ENCODE results near the gene PRPSAP2. TPM values are rescaled to one million over a fixed set of nuclear protein-coding genes. Genes with fewer than 3 reads are reported as not detected.
"Not testable (repeated sequence)": the region's sequence is repeated elsewhere in the genome, so short reads cannot be mapped to it uniquely, and the experiment has no call there.

Gene PRPSAP2
- total and polyA plus RNA-seq, 7 donors: 23.6 to 45.7 (median 30.0) TPM

GRCh38 chr17:18953231-18953728, 95.3 kb downstream of the PRPSAP2 start:
- no peaks in the 10 kb centered on the region for H3K4me1 ChIP-seq
- no peak overlapping the region for H3K4me3 ChIP-seq
- H3K27ac ChIP-seq: no peak overlapping the region
- H3K36me3 ChIP-seq: no peaks in the 10 kb centered on the region
- no peaks in the 10 kb centered on the region for H3K9me3 ChIP-seq
- no peaks in the 10 kb centered on the region for H3K27me3 ChIP-seq
- 77 to 90% methylated on average over 14 of the region's 14 CpGs for WGBS, 2 donors
- intact Hi-C loops (cut with DNase I): no loop called here
- DNase-seq: no peak
- TF ChIP-seq EP300 (IDR thresholded peaks at IDR 0.05): no peak
- no peak for TF ChIP-seq POLR2A (IDR thresholded peaks at IDR 0.05)
- TF ChIP-seq, protein P1, sequence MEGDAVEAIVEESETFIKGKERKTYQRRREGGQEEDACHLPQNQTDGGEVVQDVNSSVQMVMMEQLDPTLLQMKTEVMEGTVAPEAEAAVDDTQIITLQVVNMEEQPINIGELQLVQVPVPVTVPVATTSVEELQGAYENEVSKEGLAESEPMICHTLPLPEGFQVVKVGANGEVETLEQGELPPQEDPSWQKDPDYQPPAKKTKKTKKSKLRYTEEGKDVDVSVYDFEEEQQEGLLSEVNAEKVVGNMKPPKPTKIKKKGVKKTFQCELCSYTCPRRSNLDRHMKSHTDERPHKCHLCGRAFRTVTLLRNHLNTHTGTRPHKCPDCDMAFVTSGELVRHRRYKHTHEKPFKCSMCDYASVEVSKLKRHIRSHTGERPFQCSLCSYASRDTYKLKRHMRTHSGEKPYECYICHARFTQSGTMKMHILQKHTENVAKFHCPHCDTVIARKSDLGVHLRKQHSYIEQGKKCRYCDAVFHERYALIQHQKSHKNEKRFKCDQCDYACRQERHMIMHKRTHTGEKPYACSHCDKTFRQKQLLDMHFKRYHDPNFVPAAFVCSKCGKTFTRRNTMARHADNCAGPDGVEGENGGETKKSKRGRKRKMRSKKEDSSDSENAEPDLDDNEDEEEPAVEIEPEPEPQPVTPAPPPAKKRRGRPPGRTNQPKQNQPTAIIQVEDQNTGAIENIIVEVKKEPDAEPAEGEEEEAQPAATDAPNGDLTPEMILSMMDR (IDR thresholded peaks at IDR 0.05): no peak
- TF ChIP-seq POLR2AphosphoS5 (IDR thresholded peaks at IDR 0.05): no peak

DNA sequence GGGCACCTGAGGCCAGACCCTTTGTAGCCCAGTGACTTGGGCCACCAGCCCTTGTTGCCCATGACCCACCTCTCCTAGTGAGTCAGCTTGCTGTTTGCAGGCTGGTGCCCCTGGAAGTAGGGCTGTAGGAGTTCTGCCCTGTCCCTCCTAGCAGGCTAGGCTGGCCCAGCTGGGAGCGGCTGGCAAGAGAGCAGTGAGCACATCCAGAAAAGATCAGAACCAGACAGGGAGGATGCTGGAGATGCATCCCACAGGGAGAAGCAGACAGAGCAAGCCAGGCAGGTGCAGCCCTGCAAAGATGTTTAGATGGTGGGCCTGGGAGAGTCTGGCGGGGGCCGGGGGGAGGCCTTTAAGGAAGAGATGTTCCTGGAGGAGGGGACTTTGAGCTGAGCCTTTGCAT, 96.4 kb downstream of the PRPSAP2 start:
- H3K4me3 ChIP-seq: no peak overlapping the region
- WGBS, 2 donors: 90 to 94% methylated on average over 3 of the region's 3 CpGs
- H3K27me3 ChIP-seq: no peaks in the 10 kb centered on the region
- TF ChIP-seq POLR2AphosphoS5 (IDR thresholded peaks at IDR 0.05) (no peak), POLR2A (IDR thresholded peaks at IDR 0.05) (no peak)
- TF ChIP-seq, protein P1 (IDR thresholded peaks at IDR 0.05): no peak
- intact Hi-C loops (cut with DNase I): no loop called here
- no peaks in the 10 kb centered on the region for H3K36me3 ChIP-seq
- no peak for DNase-seq
- no peak overlapping the region for H3K27ac ChIP-seq
- H3K9me3 ChIP-seq: no peaks in the 10 kb centered on the region
- H3K4me1 ChIP-seq: no peaks in the 10 kb centered on the region

- H3K9me3 ChIP-seq: no peaks in the 10 kb centered on the region
- H3K4me3 ChIP-seq: no peak overlapping the region
- H3K4me1 ChIP-seq: no peaks in the 10 kb centered on the region
- TF ChIP-seq POLR2A (IDR thresholded peaks at IDR 0.05) (no peak), EP300 (IDR thresholded peaks at IDR 0.05) (no peak), POLR2AphosphoS5 (IDR thresholded peaks at IDR 0.05) (no peak)
- TF ChIP-seq, protein P1 (IDR thresholded peaks at IDR 0.05): no peak
- H3K27me3 ChIP-seq: no peaks in the 10 kb centered on the region
- intact Hi-C loops (cut with DNase I): no loop called here
- no peaks in the 10 kb centered on the region for H3K36me3 ChIP-seq
- DNase-seq: no peak
- no peak overlapping the region for H3K27ac ChIP-seq
- 95 to 97% methylated on average over 6 of the region's 6 CpGs for WGBS, 2 donors
These were observed 97.1 kb downstream of the PRPSAP2 start for GRCh38 chr17:18955009-18955408.

- intact Hi-C loops (cut with DNase I): not testable (repeated sequence)
These were observed 98.1 kb downstream of the PRPSAP2 start for GRCh38 chr17:18956021-18956420.

DNA sequence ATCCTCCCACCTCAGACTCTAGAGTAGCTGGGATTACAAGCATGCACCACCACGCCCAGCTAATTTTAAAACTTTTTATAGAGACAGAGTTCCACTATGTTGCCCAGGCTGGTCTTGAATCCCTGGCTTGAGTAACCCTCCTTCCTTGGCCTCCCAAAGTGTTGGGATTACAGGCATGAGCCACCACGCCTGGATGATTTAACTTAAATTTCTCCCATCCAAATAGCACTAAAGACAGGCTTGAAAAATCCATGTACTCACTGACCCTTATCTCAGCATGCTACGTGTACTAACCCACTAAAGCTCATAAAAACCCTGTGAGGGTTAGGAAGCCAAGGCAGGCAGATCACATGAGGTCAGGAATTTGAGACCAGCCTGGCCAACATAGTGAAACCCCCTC, 98.7 kb downstream of the PRPSAP2 start:
- 77 to 86% methylated on average over 3 of the region's 3 CpGs for WGBS, 2 donors
- intact Hi-C loops (cut with DNase I): no loop called here

More at GRCh38 chr17:18956021-18956420, 98.1 kb downstream of the PRPSAP2 start:
- not testable (repeated sequence) for H3K36me3 ChIP-seq, H3K9me3 ChIP-seq, H3K4me1 ChIP-seq, H3K4me3 ChIP-seq, H3K27me3 ChIP-seq, H3K27ac ChIP-seq, DNase-seq
- 92 to 94% methylated on average over 6 of the region's 6 CpGs for WGBS, 2 donors

More for the DNA sequence above, 98.7 kb downstream of the PRPSAP2 start:
- H3K4me1 ChIP-seq: peaks cover 0 to 9% (median 6%) of the 10 kb centered on the region in 4 donors
- no peak overlapping the region for H3K4me3 ChIP-seq
- no peaks in the 10 kb centered on the region for H3K36me3 ChIP-seq
- DNase-seq: no peak
- H3K27ac ChIP-seq: no peak overlapping the region
- no peaks in the 10 kb centered on the region for H3K27me3 ChIP-seq
- H3K9me3 ChIP-seq: no peaks in the 10 kb centered on the region
- TF ChIP-seq, protein P1 (IDR thresholded peaks at IDR 0.05): no peak
- TF ChIP-seq EP300 (IDR thresholded peaks at IDR 0.05): no peak
- TF ChIP-seq POLR2A (IDR thresholded peaks at IDR 0.05): no peak
- TF ChIP-seq POLR2AphosphoS5 (IDR thresholded peaks at IDR 0.05): no peak

Measured in sigmoid colon (tissue), 7 donors.